Tongue (tissue), 2 donors: ENCODE data around the gene ZCWPW1. TPM values are rescaled to one million over a fixed set of nuclear protein-coding genes. Genes with fewer than 3 reads are reported as not detected.
A peak's percentile ranks its signal among the peaks of the same experiment; 100 is the strongest.
"Not testable (repeated sequence)": the region's sequence is repeated elsewhere in the genome, so short reads cannot be mapped to it uniquely, and the experiment has no call there.

Experiments
- DNase-seq: peaks from one replicate; pipeline ENCODE4 v3.0.0-alpha.2; 2015
- total RNA-seq: library from RNA; depleted of rRNA; stranded (reverse); fragments of >200 nt; gene quantifications from one replicate; pipeline ENCODE4 v1.2.3, GENCODE V29; 2014

Gene ZCWPW1
- total RNA-seq, 1 donor from 2014 or later = 2.1 TPM

DNA sequence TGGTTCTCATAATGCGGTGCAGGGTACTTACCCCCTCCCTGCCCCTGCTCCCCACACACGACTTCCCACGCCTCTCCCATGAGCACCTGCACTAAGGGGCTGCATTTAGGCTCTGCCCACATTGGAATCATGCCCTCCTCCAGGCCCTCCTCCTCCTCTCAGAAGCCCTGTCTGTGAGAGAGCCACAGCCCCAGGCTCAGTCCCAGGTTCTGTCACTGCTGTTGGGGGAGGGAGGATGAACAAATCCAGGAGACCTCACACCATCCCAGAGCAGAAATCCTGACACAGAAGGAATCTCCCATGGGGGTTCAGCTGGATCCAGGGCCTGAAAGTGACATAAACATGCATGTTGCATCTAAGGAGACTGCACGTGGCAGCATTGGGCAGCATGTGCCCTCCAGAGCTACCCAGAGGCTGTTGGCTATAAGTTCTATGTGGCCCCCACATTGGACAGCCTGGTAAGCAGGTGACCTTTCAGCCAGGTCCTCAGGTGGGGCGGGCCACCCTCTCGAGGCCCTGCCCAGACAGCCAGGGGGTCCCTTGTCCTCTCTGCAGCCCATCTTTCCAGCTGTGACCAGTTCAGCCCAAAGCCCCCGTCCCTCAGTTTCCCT, 56.8 kb downstream of the ZCWPW1 start:
- no peak for DNase-seq

DNA sequence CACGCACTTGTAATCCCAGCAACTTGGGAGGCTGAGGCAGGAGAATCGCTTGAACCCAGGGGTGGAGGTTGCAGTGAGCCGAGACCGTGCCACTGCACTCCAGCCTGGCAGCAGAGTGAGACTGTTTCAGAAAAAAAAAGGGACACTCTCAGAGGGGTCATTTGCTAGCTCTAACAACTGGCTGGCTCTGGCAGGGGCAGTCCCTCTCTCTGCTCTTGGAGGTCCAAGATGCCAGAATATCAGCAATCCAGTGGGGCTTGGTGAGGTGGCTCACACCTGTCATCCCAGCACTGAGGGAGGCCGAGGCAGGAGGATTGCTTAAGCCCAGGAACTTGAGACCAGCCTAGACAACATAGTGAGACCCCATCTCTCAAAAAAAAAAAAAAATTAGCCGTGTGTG, 57.8 kb downstream of the ZCWPW1 start:
- no peak for DNase-seq

DNA sequence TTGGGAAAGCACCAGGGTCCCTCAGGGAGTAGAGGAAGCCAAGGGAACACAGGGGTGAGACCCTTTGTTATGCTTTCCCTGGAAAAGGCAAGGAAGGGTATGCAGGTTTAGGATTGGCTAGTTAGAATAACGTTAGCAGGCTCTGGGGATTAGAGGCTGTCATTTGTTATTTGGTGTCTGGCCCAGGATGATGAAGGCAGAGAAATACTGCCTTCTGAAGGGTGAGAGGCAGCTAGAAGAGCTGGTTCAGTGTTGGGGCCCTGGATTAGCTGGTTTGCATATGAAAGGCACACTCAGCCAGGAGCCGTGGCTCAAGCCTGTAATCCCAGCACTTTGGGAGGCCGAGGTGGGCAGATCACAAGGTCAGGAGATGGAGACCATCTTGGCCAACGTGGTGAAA, 58.2 kb downstream of the ZCWPW1 start:
- no peak for DNase-seq

DNA sequence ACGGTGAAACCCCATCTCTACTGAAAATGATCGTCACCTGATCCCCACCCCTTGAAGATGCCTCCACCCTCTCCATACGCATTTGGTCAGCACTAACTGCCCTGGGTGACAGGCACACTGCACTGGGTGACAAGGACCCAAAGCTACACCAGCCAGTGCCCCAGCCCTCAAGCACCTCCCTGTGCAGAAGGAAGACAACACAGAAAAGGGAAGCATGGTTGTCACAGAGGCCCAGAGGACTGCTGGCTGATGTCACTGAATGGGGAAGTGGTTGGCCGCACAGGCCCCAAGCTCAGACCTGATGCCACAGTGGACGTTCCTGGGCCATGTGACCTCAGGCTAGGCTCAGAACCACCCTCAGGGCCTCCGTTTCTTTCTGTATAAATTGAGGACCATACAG, 59.4 kb downstream of the ZCWPW1 start:
- DNase-seq = peak; percentile 22

DNA sequence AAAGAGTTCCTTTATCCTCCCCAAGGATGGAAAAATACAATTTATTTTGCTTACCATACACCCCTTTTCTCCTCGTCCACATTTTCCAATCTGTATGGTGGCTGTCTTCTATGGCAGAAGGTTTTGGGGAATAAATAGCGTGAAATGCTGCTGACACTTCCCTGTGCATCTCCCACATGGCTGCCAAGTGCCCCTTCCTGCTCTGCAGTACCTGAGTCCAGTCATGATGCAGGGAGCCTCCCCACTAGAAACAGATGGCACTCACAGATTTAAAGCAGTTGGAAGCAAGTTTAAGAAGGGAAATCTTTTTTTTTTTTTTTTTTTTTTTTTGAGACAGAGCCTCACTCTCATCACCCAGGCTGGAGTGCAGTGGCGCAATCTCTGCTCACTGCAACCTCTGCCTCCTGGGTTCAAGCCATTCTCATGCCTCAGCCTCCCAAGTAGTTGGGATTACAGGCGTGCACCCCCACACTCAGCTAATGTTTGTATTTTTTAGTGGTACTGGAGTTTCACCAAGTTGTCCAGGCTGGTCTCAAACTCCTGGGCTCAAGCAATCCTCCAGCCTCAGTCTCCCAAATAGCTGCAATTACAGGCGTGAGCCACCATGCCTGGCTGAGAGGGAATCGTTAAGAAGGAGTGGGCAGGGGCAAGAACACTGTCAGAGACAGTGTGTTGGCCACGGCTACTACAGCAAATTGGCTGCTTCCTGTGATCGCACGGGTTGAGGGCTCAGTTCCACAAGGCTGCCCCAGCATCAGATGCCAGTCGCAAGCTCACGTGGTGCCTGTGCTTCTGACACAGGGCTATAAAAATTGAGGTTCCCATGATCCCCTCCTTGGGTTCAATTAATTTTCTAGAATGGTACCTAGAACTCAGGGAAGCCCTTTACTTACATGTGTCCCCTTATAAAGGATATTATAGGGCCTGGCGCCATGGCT, 60.6 kb downstream of the ZCWPW1 start:
- DNase-seq = no peak

DNA sequence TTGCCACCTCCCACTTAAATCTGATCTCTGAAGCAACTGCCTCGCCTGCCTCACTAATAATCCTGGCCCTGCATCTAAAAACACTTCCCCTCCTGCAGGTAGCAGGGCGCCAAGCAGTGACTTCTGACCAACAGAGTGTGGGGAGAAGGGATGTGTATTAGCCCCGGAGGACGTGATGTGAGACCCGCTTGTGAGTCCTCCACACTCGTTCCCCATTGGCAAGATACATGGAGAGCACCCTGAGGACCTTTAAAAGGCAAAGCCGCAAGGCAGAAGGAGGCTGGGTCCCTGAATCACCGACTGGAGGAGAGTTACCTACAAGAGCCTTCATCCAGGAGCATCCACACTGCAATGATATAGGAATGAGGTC, 61.3 kb downstream of the ZCWPW1 start:
- DNase-seq = no peak

DNA sequence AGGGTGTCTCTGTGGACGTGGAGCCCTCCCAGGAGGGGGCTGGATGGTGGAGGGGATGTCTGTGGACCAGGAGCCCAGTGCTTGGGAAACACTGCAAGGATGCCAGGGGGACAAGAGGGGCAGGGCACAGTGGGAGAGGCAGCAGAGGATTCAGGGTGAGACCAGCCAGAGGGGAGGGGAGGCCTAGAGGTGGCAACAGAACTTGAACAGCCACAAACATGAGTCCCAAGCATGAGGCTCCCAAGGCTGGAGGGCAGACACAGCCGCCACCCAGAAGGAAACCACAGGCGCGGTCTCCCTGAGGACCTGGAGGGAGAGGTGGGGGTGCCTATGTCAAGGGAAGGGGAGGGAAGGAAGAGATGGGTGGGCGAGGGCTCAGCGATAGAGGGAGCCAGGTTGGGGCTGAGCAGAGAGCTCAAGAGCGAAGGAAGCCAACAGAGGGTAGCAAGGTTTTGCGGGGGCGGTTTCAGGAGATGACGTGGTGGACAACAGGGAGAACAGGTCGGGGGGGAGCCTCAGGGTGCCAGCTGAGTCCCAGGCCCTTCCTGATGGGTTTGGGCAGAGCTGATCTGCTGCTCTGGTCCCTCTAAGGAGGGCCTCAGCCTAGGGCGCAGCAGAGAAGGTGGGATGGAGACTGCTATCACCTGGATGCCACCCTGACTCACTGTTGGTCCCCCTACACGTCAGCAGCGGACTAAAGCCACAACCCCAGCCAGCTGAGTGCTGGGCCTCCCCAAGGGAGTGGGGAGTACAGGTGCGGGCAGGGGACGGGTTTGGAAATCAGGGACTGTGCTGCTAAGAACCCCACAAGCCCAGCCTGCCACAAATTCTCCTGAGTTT, 61.9 kb downstream of the ZCWPW1 start:
- no peak for DNase-seq

DNA sequence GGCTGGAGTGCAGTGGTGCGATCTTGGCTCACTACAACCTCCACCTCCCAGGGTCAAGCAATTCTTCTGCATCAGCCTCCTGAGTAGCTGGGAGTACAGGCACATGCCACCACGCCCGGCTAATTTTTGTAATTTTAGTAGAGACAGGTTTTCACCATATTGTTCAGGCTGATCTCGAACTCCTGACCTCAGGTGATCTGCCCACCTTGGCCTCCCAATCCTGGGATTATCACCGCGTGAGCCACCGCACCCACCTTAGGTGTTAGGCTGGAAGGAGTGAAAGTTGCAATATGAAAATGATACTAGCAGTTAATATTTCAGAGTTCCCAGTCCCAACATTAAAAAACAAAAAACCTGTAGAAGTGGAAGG, 62.5 kb downstream of the ZCWPW1 start:
- DNase-seq = not testable (repeated sequence)

DNA sequence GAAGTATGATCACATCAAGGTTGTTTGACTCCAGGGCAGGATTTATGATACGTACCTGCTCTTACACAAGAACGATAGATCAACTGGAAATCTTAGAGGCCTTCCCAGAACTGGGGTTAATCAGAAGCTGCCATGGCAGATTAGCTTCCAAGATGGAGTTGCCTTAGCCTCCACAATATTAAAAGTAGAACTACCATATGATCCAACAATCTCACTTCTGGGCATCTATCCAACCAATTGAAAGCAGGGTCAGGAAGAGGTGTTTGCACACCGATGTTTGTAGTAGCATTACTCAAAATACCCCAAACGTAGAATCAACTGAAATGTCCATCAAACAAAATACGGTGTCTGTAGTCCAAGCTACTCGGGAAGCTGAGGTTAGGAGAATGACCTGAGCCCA, 64.0 kb downstream of the ZCWPW1 start:
- no peak for DNase-seq

DNA sequence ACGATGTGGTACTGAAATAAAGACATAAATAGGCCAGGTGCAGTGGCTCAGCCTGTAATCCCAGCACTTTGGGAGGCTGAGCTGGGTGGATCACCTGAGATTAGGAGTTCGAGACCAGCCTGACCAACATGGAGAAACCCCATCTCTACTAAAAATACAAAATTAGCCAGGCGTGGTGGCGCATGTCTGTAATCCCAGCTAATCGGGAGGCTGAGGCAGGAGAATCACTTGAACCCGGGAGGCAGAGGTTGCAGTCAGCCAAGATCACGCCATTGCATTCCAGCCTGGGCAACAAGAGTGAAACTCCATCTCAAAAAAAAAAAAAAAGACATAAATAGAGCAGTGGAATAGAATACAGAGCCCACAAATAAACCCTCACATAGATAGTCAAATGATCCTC, 64.7 kb downstream of the ZCWPW1 start:
- DNase-seq = not testable (repeated sequence)

DNA sequence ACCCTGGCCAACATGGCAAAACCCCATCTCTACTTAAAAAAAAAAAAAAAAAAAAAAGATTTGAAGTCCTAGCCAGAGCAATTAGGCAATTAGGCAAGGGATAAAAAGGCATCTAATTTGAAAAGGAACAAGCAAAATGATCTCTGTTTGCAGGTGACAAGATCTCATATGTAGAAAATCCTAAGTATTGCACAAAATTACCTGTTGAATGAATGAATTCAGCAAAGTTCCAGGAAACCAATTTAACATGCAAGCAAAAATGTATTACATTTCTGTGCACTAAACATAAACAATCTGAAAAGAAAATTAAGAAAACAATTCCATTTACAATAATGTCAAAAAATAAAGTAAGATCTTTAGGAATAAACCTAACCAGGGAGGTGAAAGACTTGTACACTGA, 65.4 kb downstream of the ZCWPW1 start:
- DNase-seq = no peak

DNA sequence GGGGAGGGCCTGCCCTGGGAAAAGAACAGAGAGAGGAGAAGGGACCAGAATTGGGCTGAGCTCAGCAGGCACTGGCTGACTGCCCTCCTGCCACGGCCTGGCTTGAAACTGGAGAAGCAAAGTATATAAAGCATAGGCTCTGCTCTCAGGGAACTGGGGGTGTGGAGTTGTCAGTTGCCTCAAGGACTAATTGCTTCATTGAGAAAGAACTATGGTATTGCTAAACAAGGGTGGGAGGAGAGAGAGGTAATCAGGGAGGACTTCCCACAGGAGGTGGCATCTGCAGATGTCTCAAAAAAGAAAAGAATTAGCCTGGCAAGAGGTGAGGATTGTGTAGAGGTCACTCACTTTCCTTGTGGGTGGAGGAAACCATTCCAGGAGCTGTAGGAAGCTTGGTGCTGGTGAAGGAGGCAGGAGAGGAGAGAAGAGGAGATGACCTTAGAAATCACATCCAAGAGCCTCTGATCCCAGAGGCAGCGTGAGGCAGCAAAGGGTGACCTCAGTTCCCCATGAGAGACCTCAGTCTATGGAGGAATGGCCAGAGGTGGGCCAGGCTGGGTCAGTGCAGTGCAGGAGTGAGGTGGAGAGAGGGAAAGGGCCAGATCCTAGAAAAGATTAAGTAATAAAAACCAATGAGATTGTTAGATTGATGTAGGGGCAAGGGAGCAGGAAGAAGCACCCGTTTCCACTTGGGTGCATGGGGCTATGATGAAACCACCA, 68.2 kb downstream of the ZCWPW1 start:
- DNase-seq = no peak

DNA sequence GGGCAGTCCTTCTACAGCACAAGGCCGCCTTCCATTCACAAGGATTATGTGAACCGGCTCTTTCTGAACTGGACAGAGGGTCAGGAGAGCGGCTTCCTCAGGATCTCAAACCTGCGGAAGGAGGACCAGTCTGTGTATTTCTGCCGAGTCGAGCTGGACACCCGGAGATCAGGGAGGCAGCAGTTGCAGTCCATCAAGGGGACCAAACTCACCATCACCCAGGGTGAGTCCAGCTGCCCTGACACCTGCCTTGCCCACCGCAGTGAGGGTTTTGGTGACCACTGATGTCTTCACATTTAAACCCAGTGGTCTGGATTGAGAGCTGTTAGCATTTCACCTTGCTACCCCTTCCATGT, 69.7 kb downstream of the ZCWPW1 start:
- no peak for DNase-seq

DNA sequence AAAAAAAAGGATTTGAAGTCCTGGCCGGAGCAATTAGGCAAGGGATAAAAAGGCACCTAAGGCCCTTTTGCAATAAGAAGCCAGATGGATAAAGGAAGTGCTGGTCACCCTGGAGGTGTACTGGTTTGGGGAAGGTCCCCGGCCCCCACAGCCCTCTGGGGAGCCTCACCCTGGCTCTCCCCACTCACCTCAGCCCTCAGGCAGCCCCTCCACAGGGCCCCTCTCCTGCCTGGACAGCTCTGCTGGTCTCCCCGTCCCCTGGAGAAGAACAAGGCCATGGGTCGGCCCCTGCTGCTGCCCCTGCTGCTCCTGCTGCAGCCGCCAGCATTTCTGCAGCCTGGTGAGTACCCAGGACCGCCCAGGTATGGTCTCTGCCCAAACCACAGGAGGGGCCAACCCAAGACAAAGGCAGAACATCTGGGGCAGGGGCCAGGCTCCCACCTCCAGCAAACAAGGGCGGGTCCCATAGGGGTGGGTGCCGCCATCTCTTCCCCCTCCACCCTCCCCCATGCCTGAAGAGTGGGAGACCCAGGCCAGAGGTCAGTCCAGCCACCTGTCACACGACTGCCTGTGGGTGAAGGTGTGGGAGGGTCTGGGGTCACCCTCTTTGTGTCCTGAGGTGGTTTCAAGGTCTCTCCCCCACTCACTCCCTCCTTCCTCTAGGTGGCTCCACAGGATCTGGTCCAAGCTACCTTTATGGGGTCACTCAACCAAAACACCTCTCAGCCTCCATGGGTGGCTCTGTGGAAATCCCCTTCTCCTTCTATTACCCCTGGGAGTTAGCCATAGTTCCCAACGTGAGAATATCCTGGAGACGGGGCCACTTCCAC, 70.3 kb downstream of the ZCWPW1 start, which contains the start of gene PILRB:
Gene PILRB, plus strand, starts transcription at position 91 of the 830 bp plus-strand sequence. Its CDS starts 186 bp downstream, at position 277.
- DNase-seq = no peak

DNA sequence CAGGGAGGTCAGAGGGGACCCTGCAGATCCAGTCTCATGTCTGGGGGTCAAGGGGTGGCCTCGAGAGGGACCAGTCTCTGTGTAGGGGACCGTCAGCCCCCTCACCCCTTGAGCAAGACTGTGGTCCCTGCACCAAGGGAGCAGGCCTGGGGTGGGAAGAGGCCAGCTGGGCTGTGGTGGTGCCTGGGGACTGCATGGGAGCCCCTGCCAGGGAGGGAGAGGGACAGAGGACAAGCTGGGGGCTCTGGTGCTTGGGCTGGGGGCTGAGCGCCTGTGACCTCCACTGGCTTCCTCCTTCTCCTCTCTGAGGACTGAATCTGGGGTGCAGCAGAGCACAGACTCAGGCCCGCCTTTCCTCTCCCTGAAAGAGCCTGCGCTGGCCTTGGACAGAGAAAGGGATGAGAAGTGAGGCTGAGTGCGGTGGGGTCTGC, 71.4 kb downstream of the ZCWPW1 start:
- no peak for DNase-seq

DNA sequence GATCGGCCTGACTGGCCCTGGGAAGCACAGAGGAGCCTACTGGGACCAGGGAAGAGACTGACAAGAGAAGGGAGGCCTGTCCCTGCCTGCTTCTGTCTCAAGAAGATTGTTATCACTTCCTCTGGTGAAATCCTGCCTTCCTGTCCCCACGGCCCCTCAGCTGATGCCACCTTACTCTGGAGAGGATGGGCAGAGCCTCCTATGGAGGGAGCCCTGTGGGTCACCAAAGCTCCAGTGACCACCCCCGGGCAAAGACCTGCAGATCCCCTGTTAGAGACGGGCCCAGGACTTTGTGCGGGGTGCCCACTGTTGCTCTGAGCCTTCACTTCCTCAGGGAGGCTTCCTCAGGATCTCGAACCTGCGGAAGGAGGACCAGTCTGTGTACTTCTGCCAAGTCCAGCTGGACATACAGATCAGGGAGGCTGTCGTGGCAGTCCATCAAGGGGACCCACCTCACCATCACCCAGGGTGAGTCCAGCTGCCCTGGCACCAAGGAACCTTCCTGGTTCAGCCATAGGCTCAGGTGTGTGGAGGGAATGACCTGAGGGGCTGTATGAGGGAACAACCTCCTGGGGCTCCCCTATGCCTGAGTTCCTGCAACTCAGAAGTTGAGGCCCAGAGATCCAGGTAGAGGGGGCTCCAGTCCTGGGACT, 72.0 kb downstream of the ZCWPW1 start:
- no peak for DNase-seq

DNA sequence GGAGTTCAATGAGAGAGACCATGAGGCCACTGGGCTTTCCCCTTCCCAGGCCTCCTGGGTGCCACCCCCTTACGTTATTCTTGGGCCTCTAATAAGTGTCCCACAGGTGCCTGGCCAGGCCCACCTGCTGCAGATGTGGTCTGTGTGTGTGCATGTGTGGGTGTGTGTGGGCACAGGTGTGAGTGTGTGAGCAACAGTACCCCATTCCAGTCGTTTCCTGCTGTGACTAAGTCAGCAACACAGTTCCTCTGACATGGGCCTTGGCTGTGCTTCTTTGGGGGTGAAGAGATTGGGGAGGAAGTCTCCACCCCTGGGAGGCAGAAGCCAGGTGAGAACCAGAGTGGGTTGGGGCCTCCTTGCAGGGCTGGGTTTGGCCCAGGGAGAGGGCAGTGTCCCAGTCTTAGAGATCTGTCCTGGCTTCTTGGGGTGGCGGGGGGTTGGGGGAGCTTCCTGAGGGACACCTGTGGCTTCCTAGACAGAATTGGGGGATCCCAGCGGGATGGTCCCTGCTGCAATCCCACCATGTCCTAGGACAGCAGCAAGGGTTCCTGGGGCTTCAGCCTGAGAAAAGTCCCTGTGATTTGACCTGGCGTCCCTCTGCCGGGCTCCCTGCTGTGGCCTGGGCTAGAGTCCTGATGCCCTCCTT, 74.7 kb downstream of the ZCWPW1 start:
- no peak for DNase-seq

DNA sequence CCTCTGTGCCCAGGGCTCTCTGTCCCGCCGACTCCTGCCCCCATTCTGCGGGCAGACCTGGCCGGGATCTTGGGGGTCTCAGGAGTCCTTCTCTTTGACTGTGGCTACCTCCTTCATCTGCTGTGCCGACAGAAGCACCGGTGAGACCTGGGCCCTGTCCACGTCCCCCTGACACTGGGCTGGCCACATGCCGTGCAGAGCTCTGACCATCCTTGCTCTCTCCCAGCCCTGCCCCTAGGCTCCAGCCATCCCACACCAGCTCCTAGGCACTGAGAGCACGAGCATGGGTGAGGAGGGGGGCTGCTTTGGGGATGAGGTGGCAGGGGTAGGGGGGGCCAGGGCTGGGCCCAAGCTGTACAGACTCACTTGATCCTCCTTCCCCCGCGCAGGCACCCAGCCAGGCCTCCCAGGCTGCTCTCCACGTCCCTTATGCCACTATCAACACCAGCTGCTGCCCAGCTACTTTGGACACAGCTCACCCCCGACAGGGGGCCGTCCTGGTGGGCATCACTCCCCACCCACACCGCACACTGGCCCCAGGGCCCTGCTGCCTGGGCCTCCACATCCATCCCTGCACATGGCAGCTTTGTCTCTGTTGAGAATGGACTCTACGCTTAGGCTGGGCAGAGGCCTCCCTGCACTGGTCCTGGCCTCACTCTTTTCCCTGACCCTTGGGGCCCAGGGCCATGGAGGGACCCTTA, 75.4 kb downstream of the ZCWPW1 start:
- no peak for DNase-seq

DNA sequence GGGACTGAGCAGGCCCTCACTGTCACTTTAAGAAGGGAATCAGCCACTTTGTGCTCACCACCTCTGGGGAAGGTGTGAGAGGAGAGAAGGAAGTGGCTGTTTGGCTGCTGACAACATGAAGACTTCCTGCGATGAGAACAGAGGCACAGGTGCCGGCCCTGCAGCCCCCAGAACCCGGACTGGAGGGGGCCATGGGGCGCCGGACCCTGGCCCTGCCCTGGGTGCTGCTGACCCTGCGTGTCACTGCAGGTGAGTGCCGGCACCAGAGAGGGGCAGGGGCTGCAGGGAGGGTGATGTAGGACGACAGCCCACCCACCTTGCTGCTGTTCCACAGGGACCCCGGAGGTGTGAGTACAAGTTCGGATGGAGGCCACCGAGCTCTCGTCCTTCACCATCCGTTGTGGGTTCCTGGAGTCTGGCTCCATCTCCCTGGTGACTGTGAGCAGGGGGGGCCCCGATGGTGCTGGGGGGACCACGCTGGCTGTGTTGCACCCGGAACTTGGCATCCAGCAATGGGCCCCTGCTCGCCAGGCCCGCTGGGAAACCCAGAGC, 76.2 kb downstream of the ZCWPW1 start:
- not testable (repeated sequence) for DNase-seq
